GM21576 (cell line): ENCODE measurements around the gene IL2RG.

Experiments
- ATAC-seq: cut with Tn5 transposase; IDR thresholded peaks from one replicate; pipeline ENCODE4 v1.9.1; 2021; ENCODE audit warnings: mild to moderate bottlenecking, moderate library complexity; ENCODE audit not compliant: unreplicated experiment

Gene IL2RG

DNA sequence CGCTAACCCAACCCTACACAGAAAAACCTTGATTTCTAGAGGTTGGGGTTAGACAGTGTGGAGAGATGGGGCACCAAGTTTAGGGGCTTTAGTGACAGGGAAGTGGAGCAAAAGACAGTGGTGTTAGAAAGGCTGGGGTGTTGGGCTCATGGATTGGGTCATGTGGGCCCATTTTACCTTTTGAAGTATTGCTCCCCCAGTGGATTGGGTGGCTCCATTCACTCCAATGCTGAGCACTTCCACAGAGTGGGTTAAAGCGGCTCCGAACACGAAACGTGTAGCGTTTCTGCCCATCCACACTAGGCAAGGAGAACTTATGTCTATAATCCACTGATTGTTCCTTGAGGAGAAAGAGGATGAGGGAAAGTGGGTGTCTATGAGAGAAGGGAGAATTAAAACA lies 2.3 kb downstream of the IL2RG start:
- ATAC-seq: no peak

DNA sequence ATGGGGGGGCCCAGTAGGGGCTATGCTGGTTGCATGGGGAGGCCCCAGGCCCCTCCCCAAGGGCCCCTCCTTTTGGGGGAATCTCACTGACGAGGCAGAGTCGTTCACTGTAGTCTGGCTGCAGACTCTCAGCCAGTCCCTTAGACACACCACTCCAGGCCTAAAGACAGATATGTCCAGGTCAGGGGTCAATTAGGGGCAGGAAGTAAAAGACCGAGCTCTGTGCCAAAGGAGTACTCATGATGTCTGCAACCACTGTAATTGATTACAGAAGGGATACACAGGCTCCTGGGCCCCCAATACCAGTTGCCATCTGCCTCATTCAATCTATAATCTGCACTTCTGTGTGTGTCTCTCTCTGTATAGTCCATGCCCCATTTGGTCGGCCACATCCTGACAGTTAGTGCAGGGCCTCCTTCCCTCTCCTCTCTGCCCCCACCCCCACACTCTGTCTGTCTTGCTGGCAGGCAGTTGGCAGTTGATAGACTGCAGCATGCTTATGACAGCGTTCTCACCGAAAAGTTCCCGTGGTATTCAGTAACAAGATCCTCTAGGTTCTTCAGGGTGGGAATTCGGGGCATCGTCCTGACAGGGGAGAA lies 3.5 kb downstream of the IL2RG start:
- no peak for ATAC-seq

DNA sequence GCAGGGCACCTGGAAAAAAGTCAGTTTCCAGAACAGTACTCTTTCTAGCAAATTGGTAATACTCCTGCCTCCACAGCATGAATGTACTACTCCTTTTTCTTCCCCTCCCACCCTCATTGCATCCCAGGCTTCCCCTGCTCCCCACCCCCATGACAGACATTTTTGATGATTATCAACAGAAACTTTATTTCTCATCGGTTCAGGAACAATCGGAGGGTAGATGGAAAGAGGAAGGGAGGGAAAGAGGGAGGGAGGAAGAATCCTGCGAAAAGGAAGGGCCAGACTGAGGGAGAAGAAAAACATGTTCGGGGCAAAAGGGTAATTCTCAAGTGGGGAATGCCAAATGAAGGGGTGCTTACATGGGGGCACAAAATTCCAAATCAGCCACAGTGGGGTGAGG lies 4.1 kb downstream of the IL2RG start:
- ATAC-seq: no peak

DNA sequence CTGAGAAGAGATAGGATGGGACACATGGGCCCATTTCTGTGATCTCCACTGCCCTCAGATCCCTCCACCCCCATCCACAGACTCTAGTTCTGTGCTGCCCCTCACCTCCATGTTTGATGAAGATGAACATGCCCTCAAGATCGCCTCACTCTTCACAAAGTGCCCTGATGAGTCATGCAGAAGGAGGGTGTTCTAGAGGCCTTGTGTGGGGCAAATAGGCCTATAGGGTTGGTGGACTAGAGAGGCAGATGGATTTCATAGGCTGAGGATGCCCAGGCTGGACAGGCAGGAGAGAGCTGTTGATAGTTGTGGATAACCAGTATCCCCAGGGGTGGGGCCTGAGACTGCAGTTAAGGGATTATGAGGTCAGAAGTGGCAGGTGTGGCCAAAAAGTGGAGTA lies 5.0 kb downstream of the IL2RG start, which contains the start of gene CXorf65:
TSS of gene CXorf65 (minus strand) at position 314 of the 400 bp plus-strand sequence. CDS start at position 130, 184 bp downstream.
- ATAC-seq: no peak

DNA sequence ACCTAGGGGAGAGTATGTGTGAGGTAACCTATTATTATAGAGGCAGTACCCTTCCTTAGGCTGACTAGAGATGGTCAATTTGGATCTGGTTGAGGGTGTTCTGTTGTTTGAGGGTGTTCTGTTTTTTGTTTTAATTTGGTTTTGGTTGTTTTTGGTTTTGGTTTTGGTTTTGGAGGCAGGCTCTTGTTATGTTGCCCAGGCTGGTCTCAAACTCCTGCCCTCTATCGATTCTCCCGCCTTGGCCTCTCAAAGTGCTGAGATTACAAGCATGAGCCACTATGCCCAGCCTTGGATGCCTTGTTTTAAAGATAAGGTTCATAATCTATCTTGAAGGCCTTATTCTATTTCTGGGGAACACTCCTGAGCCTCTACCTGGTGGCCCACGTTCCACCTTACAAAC lies 5.7 kb downstream of the IL2RG start:
- ATAC-seq: no peak

DNA sequence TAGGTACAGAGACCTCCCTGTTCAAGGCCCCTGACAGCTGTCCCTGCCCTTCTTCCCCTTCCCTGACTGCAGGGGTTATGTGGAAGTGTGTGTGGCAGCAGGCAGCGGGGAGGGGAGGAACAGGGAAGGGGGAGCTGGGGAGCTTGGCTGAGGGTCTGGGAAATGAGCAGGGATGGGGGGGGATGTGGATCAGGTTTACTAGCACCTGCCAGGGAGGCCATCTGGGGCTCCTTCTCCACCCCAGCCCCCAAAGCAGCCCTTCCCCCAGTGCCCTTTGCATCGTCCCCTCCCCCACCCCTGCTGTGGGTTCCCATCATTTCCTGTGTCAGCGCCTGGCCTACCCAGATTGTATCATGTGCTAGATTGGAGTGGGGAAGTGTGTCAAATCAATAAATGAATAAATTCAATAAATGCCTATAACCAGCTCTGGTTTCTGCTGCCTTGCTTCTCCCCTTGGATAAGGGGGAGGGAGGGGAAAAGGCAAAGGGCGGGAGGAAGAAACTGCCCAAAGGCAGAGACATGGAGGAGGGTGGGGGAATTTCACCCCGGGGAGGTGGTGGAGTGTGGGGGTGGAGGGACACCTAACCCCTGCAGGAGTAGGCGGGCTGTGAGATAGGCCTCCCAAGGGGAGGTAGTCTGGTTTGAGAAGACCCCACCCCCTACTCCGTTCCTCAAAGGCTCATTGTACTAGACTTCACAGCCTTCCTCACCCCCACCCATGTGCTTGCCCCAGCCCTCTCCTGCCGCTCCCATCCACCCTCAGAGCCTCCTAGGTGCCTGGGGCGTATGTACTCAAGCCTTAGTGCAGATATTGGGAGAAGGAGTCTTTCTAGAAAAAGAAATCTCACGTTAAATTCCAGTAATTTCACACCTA lies 8.0 kb downstream of the IL2RG start:
- no peak for ATAC-seq

DNA sequence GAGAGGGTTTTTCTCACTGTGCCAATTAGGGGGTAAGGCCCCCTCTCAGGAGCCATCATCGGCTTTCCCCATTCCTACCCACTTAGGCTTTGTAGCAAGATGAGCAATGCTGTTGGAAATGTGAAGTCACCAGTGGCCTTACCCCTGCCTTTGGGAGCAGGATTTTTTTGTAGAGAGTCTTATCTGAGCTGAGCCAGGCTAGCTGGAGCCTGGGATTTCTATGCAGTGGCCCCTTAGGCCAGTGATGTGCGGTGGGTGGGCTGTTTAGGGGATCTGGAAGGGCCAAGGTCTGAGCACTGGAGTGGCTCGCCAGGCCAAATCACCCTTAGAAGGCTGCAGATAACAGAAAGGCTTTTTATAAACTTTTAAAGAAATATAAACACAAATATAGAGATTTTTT lies 9.1 kb downstream of the IL2RG start:
- ATAC-seq: no peak

- ATAC-seq: no peak
Measured at GRCh38 chrX:71100581-71101505, 10.5 kb downstream of the IL2RG start.

- no peak for ATAC-seq
Measured at GRCh38 chrX:71099736-71100135, 11.6 kb downstream of the IL2RG start.

DNA sequence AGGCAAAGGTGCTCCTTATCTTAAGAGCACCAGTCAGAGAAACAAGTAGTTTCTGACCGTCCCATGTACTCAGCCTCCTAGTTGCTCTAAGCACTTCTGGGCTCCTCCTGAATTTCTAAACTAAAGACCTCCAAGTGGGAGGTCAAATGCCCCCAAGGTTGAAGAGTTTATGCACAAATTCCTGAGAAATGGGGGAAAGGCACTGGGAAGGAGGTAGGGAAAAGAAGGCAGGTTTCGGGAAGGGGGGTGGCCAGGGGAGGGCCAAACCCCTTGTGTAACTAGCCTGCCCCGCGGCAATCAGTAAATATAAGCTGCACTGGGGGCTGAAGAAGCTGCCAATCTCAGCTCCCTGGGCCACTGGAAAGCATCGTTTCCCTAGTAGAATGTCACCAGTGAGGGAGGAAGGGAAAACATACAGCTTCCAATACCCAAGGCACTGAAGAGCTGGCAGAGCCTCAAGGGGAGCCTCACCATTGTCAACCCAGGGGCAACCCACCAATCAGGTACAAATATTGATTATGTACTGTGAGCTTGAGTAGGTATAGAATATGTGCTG lies 12.3 kb downstream of the IL2RG start:
- ATAC-seq: no peak

GRCh38 chrX:71098302-71098701 lies 13.1 kb downstream of the IL2RG start:
- ATAC-seq: peak; percentile 42

- ATAC-seq: no peak
Measured at GRCh38 chrX:71096760-71097032, 14.7 kb downstream of the IL2RG start.

DNA sequence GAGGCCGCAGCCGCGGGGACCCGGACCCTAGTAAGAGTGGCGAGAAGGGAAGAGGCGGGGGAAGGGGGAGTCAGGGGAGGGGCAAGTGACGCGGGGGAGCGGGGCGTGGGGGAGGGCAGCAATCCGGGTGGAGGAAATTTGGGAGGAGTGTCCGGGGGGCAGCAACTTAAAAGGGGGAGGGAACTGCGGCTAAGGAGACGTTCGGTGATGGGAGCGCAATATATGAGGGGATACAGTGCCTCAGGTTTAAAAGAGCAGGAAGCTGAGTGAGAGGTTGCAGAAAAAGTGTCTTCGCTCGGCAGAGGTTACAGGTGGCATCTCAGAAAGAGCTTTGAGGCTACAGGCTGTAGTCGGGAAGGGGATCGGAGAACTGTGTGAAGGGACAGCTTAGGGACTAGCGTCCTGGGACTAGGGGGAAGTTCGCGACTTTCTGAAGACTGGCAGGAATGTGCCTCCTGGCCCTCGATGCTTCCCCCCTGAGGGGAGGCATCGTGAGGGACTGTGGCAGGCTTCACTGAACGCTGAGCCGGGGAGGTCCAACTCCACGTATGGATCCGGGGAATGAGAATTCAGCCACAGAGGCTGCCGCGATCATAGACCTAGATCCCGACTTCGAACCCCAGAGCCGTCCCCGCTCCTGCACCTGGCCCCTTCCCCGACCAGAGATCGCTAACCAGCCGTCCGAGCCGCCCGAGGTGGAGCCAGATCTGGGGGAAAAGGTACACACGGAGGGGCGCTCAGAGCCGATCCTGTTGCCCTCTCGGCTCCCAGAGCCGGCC lies 15.2 kb downstream of the IL2RG start:
- no peak for ATAC-seq

- peak; percentile 91 for ATAC-seq
Measured at GRCh38 chrX:71095555-71095980, 15.8 kb downstream of the IL2RG start, which contains the start of gene FOXO4. Gene FOXO4, plus strand, starts transcription at chrX:71095851. Its CDS starts 678 bp downstream, at chrX:71096529.

DNA sequence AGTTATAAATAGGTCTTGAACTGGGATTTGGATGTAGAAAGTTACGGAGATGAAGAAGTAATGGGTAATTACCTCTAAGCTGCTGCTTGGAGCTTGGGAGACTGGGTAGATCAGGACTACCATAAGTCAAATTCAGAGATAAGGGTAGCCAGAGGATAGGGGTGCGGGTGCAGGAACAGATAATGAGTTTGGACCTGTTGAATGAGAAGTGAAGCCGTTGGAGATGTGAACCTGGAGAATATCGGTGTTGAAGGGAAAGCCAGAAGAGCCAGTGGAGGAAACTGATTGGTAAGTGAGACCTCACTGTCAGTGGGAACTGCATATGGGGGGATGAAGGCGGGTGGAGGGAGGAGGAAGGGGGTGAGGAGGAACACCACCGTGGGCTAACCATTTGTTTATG lies 16.3 kb downstream of the IL2RG start:
- no peak for ATAC-seq

GRCh38 chrX:71091263-71091662 lies 20.1 kb downstream of the IL2RG start:
- ATAC-seq: no peak

GRCh38 chrX:71085900-71086299 lies 25.5 kb downstream of the IL2RG start:
- ATAC-seq: no peak

DNA sequence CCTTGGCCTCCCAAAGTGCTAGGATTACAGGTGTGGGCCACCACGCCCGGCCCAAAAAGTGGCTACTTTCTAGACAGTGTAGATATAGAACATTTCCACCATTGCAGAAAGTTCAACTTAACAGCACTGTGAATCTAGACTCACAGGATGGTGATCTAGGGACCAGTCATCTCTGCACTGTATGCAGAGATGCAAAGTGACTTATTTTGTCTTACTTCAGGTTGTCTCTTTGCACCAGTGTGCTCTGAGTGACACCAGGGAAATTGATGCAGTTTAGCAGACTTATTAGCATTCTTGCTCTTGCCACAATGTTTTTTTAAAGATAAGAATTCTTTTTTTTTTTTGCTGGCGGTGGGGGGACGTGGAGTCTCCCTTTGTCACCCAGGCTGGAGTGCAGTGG lies 28.6 kb downstream of the IL2RG start:
- no peak for ATAC-seq

DNA sequence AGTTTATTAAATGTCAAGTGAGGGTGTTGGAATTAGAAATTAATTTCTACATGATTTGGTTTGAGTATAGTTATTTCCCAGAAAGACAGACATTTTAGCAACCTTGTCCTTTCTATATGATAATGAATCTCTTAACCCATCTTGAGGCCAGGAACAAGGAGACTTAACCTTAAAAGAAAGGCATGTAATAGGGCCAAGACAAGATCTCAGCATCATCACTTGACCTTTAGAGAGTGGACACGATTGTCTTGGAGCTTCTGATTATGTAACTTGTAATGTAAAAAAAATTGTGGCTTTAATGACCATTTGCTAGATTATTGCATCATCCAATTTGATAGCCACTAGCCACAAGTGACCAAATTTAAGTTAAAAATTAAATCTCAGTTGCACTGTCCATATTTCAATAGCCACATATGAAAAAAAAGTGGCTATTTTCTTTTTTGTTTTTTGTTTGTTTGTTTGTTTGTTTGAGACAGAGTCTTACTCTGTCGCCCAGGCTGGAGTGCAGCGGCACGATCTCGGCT lies 29.2 kb downstream of the IL2RG start:
- ATAC-seq: no peak
